Central memory CD4-positive, alpha-beta T cell (primary cell): ENCODE results near the gene NAA50.

Experiments used
- DNase-seq: peaks from one replicate; pipeline ENCODE4 v3.0.0; 2022
- total RNA-seq, 3 experiments: gene quantifications; one replicate each; lab custom pipeline; 2026; lab: John Stamatoyannopoulos, UW

Gene NAA50
- total RNA-seq = 74.7 to 419 (median 168) reads per million in 3 experiments

DNA sequence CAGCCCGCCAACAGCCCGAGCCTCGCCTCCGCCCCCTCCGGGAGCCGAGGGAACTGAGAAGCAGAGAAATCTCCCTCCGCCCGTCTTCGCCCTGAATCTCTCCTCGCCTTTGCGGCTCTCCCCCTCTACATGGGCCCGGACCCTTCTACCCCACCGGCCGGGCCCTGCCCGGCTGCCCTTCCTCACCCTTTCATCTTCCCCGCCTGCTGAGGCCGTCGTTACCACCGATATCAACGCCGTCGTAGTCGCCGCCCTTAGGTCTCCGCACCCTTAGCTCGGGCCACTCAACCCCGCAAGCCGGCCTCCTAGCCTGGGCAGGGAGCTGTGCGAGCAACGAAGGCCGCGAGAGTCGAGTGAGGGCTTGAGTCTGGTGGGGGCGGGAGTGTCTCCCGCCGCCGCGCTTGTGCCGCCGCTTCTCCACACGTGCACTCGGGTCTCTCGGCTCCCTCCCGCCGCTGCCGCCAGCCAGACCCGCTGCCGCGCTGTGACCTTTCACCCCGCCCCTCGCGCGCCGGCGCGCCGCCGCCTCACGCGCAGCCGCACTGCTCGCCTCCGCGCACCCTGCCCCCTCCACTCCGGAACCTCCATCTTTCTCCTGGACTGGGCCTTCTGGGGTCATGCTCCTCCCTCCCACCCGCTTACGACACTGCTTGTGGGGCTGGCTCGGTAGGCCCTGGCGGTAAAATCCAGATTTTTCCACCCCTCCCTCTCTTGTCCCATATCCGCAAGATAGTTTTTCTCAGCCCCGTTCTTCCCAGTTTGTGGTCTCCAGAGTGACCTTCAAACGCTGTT, at the start of gene NAA50:
Gene NAA50, minus strand, starts transcription at position 494 of the 792 bp plus-strand sequence. Its CDS starts 300 bp downstream, at position 194.
- DNase-seq = peak; percentile 91

DNA sequence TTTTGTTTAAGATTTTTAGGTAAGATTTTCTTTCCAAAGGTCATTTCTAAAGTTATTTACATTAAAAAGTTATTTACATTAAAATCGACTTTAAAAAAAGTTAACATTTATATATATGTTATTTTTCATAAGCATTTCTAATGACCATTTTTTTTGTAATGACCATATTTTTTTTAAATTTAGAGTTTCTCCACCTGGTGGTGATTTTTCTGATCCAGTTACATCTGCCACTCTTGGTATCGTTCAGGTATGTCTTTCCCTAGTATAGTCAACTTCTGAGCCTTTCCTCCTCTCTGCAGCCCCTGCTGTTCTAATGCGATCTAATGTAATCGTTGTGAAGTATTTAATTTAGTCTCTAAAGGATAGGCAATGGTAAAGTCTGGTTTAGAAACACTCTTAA, 49.6 kb upstream of the NAA50 start:
- no peak for DNase-seq

DNA sequence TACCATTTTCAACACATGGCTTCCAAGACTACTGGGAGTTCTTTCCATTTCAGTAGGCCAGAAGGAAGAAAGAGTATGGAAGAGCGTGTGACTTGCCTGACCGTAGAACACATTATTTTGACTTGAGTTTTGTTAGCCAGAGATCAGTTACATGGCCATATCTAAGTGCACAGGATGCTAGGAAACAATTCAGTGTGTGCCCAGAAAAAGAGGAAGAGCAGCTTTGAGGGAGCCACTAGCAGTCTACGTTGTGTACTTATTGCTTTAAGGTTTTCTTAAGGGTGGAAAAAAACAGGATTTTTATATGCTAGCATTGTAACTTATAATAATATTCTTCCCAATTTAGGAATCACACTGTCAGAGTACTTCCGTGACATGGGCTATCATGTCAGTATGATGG, 48.5 kb upstream of the NAA50 start:
- no peak for DNase-seq

DNA sequence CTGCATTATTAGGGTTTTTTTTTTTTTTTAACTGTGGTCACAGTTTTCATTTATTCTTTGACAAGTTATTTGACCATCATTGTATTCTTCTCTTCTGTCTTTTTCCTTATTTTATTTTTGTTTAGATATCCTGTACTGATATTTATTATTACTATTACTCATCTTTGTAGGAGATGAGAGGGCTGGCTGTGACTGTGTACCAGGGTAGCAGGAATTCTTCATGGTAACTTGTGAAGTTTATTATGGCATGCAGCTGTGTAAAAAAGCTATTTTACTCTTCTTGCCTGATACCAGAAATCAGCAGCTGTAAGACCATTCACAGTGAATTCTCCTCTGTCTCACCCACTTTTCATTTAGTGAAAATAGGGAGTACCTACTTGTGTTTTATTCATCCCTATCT, 45.3 kb upstream of the NAA50 start:
- DNase-seq = no peak

DNA sequence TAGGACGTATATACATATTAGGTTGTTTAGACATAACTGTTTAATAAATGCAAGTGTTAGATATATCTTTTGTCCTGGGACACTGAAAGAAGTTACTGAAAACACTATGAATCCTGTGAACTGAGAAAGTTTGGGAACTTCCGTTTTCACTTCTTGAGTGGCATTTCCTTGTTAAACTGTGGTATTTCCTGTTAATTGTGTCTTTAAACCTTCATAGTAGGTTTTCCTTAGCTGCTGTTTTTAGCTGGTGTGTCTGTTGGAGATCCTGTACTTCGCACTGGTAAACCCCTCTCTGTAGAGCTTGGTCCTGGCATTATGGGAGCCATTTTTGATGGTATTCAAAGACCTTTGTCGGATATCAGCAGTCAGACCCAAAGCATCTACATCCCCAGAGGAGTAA, 37.9 kb upstream of the NAA50 start:
- DNase-seq = no peak

DNA sequence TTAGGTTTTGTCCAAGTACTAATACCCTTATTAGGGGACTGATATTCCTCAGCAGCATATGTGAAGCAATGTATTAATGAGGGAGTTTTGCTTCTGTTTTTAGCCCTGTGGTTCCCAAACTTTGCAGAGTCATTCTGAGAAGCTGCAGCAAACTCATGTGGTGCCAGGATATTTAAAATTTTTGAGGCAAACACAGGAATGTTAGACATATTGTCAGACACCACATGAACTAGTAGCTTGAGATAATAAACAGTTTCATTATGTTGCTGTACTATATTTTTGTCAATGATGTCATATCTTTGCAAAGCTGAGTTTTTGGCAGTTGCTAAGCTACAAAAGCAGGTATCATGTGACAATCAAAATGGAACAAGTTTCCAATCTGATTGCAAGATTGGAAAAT, 37.4 kb upstream of the NAA50 start:
- DNase-seq = no peak

DNA sequence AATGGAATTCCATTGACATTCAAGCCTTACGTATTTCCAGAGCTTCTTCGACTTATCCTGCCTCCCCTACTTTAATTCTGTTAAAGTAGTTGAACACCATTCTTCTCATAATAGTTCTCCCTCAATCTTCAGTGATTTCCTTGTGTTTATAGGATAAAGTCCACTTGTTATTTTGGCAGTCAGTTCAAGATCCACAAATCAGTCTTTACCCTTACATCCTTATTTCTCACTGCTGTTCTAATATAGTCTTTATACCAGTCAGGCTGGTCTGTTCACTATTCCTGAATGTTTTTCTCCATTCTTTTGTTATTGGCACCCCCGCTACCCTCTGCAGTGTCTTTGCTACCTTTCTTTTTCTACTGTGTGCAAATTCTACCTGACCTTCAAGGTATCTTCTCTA, 30.5 kb upstream of the NAA50 start:
- no peak for DNase-seq

DNA sequence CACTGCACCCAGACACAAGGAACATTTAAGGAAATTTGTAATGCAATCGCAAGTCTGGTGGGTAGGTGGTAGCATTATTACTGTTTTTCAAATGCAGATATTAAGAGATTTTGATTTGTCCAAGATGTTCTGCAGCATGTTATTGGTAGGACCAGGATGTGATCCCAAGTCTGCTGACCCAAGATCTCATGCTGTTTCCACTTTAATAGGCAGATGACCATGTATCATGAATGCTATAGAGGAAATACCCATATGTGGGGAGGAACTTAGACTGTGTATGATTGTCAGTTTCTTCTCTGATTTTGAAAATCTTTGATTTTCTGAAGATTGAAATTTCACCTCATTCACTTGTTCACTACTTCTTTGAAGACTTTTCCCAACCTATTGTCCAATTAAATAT, 29.5 kb upstream of the NAA50 start:
- no peak for DNase-seq

DNA sequence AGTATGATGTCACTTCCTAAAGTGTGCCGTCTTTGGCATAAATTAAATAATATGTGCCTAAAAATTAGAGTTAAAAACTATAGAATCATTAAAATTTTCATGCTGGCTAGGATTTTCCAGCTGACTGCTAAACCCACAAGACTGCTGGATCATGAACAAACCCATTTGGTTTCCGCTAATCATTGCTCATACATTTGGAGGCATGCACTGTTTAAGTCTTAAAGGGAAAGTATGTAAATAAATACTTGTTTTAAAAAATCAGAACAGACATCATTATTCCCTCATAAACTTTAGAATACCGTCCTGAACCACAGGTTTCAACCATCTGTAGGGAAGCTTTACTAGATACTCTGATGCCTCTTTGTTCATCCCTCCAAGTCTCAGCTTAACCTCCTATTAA, 27.3 kb upstream of the NAA50 start:
- no peak for DNase-seq

DNA sequence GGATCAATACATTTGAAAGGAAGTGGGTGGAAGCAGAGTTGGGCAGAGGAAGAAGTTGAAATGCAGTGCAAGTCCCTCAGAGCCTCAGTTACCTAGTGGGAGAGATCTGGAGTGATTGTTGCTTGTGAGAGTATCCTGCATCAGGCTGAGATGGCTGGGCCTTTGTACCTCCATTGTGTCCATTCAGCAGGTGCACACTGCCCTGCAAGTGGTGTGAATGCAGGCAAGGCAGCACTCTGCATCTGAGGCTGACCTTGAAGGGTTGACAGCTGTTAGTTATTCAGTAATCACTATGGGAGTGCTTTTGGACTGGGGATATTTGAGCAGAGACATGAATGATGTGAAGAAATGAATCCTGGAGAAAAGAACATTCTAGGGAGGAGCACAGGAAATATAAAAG, 25.9 kb upstream of the NAA50 start:
- no peak for DNase-seq

DNA sequence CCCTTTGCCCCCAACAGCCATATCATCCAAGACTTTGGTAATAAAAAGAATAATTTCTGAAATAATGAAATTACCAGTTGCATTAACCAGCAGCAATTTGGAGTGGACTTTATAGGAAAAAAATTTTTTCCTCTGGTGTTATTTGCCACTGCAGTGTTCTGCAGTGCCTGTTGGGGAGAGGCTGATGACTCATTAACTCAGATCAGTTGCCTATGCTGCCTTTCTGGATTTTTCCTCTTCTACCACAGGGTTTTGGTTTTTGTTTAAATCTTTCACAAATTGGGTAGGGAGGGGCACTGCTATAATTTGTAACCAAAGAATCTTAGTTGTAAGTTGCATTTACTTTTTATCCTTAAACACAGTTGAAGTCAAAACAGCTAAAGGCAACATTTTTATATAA, 23.5 kb upstream of the NAA50 start:
- DNase-seq = no peak

DNA sequence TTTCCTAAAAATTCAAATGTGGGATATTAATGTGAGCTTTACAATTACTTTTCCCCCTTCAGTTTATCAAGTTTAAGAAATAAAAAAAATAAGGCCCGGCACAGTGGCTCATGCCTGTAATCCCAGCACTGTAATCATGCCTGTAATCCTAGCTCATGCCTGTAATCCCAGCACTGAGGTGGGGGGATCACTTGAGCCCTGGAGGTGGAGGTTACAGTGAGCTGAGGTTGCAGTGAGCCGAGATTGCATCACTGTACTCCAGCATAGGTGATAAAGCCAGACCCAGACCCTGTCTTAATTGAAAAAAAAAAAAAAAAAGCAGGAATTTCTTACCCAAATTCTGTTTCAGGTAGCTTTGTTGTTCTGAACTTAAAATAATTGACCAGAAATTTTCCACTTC, 18.6 kb upstream of the NAA50 start:
- DNase-seq = no peak

DNA sequence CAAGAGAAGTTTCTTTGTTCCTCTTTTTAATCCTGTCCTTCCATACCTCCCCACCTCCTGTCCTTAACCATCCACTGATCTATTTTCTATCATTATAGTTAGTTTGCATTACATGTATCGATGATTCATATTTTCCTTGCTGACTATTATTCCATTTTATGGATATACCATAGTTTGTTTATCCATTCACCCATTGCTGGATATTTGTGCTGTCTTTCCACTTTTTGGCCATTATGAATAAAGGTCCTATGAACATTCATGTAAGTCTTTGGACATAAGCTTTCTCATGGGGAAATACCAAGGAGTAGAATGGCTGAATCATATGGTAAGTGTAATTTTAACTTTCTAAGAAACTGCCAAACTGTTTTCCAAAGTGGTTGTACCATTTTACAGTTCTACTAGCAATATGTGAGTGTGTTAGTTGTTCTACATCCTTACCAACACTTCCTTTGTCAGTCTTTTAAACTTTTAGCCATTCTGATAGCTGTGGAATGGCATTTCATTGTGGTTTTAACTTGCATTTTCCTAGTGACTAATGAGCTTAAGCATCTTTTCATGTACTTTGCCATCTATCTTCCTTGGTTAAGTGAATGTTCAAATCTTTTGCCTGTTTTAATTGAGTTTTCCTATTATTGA, 12.5 kb upstream of the NAA50 start:
- no peak for DNase-seq

DNA sequence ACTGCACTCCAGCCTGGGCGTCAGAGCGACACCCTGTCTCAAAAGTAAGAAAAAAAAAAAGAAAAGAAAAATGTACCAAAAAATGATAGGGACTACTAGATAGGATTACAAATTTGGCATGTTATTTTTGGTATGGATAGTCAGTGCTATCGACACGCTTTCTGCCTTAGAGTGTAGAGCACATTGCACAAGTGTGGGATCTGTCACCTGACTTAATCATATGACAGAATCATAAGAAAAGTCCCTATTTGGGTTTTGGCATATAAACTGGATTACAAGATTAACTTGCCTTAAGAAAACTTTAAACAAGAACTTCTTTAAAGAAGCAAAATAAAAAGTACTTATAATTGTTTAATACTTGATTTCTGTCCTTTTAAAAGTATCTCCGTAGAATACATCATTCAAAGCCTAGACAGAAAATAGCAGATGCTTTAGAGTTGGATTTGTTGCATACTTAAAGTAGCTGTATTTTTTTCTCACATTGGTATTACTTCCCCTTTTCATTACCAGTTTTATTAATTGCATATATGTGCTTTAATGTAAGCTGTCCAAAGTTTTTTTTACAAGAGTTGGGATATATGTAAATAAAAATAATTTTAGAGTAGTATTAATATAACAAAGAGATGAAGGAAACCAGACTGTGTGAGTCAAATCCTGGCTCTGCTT, 8.6 kb upstream of the NAA50 start:
- no peak for DNase-seq

DNA sequence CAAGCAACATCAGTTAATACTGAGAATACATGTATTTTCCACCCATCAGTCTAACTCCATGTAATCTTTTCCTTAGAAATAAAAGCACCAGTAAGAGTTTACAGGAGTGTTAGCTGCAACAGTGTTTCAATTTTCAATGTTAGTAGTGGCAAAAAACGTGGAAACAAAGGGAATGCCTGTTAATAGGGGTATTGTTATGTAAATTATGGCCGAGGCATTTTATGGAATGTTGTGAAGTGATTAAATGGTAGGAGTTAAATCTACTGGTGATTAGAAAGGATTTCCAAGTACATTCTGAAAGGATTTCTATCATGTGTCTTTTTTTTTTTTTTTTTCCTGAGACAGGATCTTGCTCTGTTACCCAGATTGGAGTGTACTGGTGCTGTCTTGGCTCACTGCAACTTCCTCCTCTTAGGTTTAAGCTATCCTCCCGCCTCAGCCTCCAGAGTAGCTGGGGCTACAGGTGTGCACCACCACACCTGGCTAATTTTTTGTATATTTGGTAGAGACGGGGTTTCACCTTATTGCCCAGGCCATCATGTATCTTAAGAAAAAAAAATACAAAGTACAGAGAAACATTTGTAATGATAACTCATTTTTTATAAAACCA, 7.4 kb upstream of the NAA50 start:
- DNase-seq = no peak

DNA sequence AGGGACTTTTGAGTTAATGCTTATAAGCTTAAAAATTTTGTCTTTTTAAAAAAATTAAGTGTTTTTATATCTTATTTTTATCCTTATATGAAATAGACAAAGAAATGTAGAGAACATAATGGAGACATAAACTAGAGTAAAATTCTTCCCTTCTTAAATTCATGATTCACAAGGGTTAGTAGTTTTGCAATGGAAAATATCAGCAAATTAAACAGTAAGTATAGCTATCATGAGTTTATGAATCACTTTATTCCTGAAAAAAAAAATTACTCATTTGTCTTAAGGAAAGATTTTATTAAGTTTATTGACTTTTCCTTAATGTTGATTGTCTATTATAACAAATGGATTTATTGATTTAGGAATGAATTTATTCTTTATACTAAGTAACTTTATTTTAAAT, 5.1 kb upstream of the NAA50 start:
- DNase-seq = no peak

DNA sequence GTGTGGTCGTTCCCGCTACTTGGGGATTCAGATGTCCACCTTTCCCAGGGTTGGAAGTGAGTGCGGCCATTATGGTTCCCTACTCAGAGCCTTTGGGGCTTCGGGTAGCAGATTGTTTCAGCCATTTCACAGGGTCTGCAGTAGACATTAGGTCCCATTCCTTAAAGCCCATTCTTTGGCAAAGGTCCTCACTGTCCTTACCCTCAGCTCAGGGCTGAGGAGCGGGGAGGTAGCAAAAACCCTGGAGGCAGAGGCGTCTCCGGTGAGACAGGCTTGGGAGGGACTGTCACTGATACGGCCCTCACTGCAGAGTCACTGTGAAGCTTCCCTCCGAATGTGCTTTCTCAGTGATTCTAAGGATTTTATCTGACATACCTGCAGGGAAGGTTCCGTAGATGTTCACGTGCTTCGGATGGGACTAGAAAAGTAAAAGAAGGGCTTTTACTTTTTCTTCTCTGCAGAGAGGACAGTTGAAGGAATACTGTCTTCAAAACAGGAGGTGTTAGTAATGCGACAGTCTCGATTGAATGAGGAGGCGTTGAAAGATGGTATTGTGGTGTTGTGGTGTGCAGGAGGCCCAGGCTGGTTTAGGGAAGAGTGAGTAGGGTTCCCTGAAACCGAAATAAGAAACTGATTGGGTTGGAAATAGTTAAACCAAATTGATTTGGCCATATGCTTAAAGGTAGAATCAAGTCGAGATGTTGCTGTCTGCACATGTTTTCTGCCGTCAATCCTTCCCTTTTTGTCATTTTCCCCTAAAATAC, 1.4 kb upstream of the NAA50 start:
- peak; percentile 16 for DNase-seq

DNA sequence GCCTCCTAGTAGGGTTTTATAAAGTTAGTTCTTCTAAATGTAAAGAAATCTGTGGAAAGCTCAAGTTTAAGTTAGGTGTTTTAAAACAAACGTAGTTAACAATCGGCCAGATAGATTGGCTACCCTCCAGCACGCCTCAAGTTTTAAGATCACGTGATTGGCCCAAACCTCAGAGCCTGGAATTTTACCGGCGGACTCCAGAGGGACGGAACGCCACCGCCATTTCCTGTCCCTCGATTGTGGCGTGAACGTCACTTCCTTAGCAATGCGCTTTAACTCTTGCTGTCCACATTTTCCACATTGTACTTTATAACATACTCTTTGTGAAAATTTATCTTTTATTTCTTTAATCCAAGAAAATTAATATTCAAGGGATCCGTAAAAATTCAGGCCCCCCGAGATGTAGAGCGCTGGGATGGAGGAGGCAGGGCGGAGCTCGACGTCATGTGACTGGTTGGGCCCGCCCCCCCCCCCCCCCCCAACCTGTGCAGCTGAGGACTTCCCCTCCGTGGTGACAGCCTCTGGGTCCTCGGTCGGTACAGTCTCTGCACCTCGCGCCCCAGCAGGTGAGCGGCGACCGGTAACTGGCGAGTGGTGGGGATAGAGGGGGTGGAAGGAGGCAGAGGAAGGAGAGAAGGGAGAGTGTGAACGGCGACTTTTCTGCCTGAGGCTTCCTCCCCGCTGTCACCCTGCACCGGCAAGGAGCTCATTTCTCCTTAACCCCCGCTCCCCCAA, 666 bp upstream of the NAA50 start, which contains the start of gene ATP6V1A:
Gene ATP6V1A, plus strand, starts transcription at position 488 of the 735 bp plus-strand sequence. CDS start 31,719 bp downstream, outside the sequence.
- DNase-seq = peak; percentile 87

DNA sequence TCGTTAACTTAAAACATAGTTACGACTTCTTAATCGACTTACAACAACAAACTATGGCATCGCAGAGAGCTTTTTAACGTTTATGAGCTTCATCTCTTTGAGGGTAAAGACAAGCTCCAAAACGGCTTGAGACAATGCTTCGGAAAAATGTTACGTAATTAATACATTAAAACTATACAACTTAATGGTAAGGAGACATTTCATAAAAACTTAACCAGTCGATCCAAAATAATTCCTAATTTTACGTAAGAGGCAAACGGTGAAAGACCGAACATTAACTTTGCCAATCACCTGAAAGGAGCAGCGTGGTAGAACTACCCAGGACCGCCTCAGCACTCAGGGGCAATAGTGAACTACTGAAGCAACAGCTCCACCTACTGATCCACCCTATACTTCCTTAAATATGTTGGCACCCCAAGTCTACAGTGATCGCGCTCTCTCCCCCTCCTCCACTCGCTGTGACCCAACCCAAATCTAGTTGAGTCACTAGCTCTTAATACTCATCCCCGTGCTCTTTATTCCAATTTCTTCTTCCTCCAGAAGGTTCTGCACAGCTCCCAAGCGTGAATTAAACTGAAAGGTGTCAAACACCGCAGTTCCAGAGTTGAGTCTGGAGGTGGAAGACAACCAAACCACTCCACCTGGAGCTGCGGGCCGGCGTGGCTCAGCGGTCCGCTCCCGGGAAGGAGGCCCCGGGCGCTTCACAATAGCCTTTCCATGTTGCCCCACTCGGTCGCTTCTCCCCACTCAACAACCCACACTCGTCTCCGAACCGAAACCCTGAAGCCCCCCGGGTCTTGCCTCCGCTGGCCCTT, 901 bp downstream of the NAA50 start:
- peak; percentile 83 for DNase-seq

DNA sequence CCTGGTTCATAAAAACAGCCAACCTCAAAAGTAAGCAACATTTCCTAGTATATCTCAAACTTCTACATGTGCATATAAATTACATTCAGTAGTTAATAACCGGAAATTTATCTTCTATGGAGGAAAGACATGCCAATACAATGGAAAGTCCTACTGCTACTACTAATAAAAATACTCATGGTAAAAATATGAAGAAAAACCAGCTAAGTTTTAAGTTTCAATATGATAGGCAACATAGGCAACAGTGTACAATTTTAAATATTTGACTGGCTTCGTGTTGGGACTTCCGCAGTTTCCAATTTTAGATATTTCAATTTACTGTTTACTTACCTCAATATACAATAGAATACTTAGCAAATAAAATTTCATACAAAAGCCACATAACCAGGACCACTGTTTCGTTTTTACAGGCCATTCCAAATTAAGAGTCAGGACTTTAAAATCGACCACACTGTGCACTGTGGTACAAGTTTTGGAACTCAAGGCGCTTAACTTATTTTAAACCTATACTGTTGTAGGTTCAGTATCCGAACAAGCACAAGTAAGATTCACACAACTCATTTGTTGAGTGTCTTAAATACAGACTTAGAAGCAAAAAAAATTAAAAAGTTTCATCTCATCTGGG, 2.9 kb downstream of the NAA50 start:
- DNase-seq = no peak
